ENCODE measurements around the gene KCNJ6.

The KCNJ6 gene

DNA sequence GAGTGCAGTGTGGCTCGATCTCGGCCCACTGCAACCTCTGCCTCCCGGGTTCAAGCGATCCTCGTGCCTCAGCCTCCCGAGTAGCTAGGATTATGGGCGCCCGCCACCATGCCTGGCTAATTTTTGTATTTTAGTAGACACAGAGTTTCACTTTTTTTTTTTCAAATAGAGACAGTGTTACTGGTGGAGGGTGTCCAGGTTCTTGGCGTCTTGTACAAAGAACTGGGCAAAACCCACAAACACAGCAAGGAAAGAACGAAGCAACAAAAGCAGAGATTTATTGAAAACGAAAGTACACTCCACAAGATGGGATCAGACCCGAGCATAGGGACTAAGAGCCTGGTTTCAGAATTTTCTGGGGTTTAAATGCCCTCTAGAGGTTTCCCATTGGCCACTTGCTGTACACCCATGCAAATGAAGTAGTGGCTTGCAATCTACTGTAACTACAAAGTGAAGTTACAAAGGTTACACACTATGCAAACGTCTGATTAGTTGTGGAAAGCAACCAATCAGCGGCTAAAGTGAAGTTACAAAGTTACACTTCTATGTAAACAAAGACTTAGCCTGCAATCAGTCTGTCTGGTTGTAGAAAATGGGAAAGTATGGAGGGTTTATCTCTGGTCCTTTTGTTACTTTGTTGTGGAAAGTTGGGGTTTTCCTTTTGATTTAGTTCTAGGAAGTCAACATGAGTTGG, 350.6 kb downstream of the KCNJ6 start:
- peak; percentile 10 to 35 for DNase-seq
- TF ChIP-seq POLR2A (IDR thresholded peaks at IDR 0.05; ENCODE audit: low read length): no peak
- TF ChIP-seq GATA1 (IDR thresholded peaks at IDR 0.05; ENCODE audit: low read depth, low read length): no peak

DNA sequence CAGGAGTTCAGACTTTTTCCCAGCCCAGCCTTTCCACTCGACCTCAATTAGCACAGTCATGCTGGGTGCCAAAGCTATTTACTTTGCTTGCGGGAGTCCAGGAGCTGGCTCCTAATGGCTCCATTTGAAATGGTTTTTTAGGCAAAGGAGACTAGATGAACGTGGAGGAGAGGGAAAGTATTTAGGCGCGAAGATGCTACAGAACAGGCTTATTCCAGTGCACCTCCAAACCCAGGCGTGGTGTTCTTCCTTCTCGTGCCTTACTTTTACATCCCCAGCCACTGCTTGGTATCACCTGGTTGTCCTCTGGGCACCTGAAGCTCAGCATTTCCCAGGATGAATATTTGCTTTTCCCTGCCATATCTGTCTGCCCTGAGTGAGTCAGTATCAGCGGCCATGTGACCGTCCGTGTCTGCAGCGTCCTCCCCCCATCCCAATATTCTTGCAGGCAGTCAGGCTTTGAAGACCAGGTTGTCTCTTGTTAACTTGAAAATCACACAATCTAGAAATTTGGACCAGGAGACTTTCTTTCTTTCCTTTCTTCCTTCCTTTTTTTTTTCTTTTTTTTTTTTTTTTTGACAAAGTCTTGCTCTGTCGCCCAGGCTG, 351.2 kb downstream of the KCNJ6 start:
- TF ChIP-seq POLR2A (IDR thresholded peaks at IDR 0.05; ENCODE audit: low read length): no peak
- no peak for DNase-seq

DNA sequence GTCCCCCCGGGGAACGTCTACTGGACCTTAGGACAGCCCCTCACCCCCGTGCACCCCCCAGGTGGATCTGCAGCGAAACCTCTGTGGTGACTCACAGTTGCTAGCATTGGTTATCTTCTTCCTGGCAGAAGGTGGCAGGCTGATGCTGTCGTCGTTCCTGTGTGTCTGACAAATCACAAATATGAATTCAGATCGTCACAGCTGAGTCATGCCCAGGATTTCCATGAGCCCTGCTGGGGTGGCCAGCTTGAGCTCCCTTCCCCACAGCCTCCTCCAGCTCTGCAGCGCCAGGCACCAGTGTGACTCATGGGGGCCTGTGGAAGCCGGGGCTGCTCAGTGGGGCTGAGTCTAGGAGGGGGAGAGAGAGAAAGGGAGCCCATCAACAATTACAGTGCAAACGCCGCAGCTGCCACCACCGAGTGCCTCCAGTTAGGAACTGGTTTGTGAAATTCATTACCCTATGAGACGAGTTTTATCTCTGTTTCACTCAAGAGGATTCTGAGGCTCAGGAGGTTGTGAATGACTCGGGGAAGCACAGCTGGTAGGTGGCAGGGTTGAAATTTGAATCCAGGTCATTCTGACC, 351.8 kb downstream of the KCNJ6 start:
- TF ChIP-seq GATA1 (IDR thresholded peaks at IDR 0.05; ENCODE audit: low read depth, low read length) (no peak), POLR2A (IDR thresholded peaks at IDR 0.05; ENCODE audit: low read length) (peak; percentile 9)
- DNase-seq: peak; percentile 92 to 94

DNA sequence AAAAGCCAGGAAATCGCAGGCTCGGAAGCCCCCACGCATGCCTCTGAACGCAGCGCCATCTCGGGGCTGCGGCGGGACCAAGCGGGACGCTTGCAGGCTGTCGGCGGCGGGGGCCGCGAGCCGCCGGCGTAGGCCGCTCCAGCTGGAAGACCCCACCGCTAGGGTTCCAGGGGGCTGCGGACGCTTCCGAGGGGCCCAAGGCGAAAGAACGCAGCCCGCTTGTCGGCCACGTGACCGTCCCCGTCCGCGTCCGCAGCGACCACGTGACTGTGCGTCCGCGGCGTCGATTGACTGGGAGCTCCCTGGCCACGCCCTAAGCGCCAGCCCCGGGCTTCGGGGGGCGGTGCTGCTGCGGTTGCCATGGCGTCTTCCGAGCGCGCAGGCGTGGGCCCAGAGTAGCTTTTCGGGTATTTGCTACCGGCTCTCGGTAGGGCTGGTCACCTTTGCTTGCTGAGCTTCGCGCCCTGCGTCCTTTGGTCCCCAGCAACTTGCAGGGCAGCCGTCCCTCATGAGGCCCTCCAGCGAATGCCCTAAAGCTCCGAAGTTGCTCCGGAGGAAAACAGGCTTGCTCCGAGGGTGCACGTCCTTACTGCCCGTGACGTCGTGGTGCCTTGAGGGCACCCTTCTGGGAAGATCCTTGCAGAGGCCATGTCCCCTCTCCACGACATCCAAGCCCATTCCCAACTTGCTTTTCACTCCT, 352.5 kb downstream of the KCNJ6 start:
- TF ChIP-seq POLR2A (IDR thresholded peaks at IDR 0.05; ENCODE audit: low read length): peak; percentile 80
- no peak for TF ChIP-seq GATA1 (IDR thresholded peaks at IDR 0.05; ENCODE audit: low read depth, low read length)
- peak; percentile 96 for DNase-seq

- no peak for DNase-seq
- no peak for TF ChIP-seq GATA1 (IDR thresholded peaks at IDR 0.05; ENCODE audit: low read depth, low read length)
- TF ChIP-seq POLR2A (IDR thresholded peaks at IDR 0.05; ENCODE audit: low read length): no peak
Measured at GRCh38 chr21:37562920-37563640, 353.2 kb downstream of the KCNJ6 start.

GRCh38 chr21:37561941-37562919, 354.0 kb downstream of the KCNJ6 start:
- DNase-seq: no peak
- TF ChIP-seq POLR2A (IDR thresholded peaks at IDR 0.05; ENCODE audit: low read length) (no peak), GATA1 (IDR thresholded peaks at IDR 0.05; ENCODE audit: low read depth, low read length) (no peak)

GRCh38 chr21:37561506-37561905, 354.8 kb downstream of the KCNJ6 start:
- no peak for TF ChIP-seq POLR2A (IDR thresholded peaks at IDR 0.05; ENCODE audit: low read length)
- no peak for TF ChIP-seq GATA1 (IDR thresholded peaks at IDR 0.05; ENCODE audit: low read depth, low read length)
- DNase-seq: no peak

- TF ChIP-seq POLR2A (IDR thresholded peaks at IDR 0.05; ENCODE audit: low read length) (no peak), GATA1 (IDR thresholded peaks at IDR 0.05; ENCODE audit: low read depth, low read length) (no peak)
- DNase-seq: no peak
Measured at GRCh38 chr21:37560385-37560784, 355.9 kb downstream of the KCNJ6 start.

GRCh38 chr21:37558676-37559211, 357.5 kb downstream of the KCNJ6 start:
- no peak for TF ChIP-seq POLR2A (IDR thresholded peaks at IDR 0.05; ENCODE audit: low read length)
- TF ChIP-seq GATA1 (IDR thresholded peaks at IDR 0.05; ENCODE audit: low read depth, low read length): no peak
- DNase-seq: peak; percentile 49 to 81

Data from erythroblast (primary cell).